Stromal cell of bone marrow (primary cell): Measurements from ENCODE around the gene LMO7.
A peak's percentile ranks its signal among the peaks of the same experiment; 100 is the strongest.

ENCODE experiments used
- DNase-seq: peaks from one replicate; pipeline ENCODE4 v3.0.0-alpha.2; 2012; ENCODE audit warnings: low read depth

Gene LMO7

DNA sequence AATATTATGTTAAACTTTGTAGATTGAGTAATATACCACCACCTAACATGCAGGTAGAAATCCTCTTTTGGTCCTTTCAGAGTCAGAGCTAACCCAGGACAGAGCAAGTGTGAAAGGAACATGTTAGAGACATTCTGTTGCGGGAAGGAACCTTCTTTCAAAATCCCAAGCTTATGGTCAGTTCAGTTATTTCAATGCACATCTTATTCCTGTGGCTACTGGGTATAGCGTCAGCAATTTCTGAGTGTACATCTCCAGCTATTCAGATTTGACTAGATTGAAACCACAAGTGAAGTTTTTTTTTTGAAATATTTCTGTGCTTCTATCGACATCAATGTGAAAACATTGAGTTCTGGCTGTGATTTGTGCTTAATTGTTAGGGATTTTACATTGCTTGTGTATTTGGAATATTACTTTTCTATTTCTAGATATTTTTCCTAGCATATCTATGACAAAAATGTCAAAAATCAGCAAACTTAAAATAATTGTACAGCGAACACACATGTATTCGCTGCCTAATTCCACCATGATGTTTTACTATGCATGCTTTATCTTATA, 165.3 kb downstream of the LMO7 start:
- DNase-seq = no peak

DNA sequence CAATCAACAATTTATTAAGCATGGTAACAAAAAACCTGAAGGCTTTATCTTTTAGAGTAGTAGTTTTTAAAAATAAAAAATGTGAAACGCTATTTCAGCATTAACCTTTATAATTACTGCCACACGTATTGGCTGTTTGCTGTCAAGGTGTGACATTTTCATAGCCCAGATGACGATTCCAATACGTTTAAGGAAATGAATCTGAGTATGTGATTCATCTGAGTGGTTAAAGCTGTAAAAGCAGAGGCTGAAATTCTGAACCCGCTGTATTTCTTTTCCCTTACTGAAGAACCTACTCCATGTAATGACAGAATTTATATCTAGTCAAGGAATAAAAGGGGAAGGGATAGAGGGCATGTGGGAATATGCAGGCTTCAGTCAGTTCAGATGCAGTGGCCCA, 166.0 kb downstream of the LMO7 start:
- no peak for DNase-seq

GRCh38 chr13:75803164-75803611, 167.1 kb downstream of the LMO7 start:
- no peak for DNase-seq

DNA sequence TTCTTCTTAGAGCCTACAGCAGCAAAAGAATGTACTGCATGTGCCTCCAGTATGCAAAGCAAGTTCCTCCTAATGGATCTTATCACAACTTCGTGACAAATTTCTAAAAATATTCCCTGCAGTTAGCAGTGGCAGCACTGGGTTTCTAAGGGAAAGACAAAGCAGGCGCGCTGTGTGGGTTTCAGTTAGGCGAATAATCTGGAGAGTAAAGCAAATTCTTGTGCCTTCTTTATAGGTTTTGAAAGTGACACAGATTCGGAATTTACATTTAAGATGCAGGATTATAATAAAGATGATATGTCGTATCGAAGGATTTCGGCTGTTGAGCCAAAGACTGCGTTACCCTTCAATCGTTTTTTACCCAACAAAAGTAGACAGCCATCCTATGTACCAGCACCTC, 167.9 kb downstream of the LMO7 start:
- DNase-seq = no peak

GRCh38 chr13:75804605-75805004, 168.5 kb downstream of the LMO7 start:
- DNase-seq = no peak

- DNase-seq = no peak
Measured at GRCh38 chr13:75806117-75806516, 170.0 kb downstream of the LMO7 start.

DNA sequence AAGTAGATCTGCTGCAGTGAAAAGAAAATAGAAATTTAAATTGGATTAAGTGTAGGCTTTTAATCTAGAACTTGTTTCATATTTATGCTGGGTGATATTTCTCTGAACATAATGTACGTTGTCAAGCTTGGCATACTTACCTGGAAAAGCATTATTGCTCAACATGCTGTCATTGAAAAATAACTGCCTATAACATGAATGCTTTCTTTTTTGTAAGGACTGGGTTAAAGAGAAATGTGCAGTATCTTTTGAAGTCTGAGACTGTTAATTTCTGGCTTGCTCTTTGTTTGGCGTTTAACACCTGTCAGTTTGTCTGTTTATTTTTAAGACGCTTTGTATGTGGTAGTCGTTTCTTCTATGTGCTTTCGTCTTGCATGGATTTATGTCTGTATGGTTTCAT, 175.2 kb downstream of the LMO7 start:
- DNase-seq = no peak

- DNase-seq = no peak
Measured at GRCh38 chr13:75811841-75812240, 175.7 kb downstream of the LMO7 start.

DNA sequence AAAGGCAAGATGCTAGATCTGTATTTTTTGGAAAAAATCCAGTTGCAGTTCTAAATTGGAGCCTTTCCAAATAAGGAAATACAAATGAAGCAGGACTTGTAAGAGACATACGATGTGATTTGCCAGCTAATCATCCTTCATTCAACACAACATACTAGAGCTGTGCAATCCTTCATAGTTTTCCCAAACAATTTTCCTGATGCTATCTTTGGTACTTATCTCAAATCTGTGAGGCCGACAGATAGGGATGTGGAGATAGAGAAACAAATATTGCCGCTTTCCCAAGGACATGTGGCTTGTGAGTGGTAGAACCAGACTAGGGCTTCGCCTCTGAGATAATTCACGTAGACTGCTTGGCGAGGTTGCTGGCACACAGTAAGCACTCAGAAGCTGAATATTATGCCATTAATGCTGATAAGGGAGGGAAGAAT, 176.6 kb downstream of the LMO7 start:
- no peak for DNase-seq

GRCh38 chr13:75813323-75813722, 177.2 kb downstream of the LMO7 start:
- DNase-seq = no peak

DNA sequence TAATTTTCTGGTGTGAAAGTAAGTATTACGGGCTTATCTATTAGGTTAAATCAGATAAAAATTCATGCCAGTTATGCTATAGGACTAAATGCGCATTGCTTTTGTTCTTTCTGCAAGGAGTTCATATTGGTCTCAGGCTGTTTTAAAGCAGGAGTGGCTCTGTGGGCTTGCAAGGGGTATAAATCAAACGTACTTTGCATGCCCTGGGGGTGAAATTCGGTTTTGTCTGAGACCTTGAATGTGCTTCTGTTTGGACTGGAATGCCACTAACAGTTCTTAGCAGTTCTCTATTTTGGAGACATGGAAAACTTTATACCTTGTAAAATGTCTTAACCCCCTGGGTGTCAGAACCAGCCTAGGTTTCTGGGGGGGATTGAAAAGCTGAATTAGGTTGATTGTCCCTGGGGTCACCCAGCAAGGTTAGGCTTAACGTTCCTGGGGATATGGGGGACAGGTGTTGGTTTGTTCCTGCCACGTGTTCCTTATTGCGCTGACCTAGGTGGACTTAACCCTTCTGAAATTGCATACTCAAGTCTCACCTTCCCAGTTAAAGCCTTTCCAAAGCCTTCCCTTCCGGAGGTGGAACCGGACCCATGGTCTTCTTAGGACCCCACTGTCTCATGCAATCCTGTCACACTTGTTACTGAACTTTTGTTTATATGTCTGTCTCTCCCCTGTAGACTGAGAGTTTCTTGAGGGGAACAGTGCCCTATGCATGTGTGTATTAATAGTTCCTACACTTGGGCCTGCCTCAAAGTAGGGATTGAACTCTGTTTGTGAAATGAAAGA, 182.2 kb downstream of the LMO7 start:
- no peak for DNase-seq

DNA sequence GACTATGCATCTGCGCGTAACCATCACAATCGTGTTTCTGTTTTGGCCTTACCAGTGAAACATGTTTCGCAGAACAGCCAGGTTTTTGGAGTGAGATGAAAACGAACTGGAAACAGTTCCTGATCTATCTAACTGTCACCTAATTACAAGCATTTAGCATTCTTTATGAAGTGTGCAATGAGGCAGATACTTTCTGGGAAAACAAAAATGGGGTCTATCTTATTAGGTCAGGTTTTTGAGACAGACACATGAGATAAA, 182.8 kb downstream of the LMO7 start:
- no peak for DNase-seq

GRCh38 chr13:75825161-75825560, 189.0 kb downstream of the LMO7 start:
- no peak for DNase-seq

DNA sequence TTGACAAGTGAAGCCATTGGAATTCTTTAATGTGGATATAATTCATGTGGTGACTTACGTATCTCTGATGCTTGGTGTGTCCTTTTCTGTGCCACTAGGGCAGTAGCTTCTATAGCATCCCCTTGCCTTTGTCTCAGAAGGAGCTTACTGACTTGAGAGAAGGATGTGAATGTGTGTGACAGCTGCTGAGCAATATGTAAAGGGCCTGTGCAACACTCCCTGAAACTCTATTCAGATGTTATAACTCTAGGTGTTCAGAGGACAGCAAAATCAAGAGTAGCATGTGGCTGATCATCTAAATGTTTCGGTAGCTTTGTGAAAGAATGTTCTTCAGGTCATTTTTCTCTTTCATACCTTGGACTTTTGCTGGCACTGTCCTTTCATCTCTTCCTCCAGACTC, 189.5 kb downstream of the LMO7 start:
- no peak for DNase-seq

DNA sequence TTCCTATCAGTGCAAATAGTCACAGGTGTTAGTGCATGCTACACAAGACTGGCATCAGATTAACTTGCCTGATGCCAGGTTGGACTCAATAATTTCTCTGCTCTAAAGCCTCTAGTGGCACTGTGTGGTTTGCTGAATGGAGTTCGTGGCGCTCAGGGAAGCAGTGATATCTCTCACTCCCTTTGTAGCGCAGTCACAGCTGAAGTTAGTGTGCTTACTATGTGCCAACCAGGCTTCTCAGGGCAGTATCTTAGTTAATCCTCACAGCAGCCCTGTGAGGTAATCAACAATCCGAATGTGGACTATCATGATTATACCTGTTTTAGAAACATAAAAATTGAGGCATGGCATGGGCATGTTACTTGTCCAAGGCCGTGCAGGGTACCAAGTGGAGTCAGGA, 190.3 kb downstream of the LMO7 start:
- DNase-seq = no peak

DNA sequence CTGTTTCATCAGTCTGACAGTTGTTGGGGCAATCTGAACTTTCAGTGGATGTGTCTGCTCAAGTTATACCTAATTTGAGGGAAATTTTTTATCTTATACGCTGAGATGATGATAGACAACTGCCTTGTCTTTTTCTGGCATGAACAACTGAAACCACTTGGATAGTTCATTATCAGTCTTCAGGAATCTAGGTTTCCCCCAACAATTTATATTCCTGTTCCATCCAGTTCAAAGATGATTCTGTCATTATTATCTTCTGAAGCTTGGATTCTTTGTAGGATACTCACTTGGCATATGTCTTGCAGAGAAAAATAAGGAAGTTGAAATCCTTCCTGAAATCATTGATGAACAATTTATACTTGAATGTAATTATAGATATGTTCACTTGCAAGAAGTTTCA, 193.7 kb downstream of the LMO7 start:
- DNase-seq = no peak

DNA sequence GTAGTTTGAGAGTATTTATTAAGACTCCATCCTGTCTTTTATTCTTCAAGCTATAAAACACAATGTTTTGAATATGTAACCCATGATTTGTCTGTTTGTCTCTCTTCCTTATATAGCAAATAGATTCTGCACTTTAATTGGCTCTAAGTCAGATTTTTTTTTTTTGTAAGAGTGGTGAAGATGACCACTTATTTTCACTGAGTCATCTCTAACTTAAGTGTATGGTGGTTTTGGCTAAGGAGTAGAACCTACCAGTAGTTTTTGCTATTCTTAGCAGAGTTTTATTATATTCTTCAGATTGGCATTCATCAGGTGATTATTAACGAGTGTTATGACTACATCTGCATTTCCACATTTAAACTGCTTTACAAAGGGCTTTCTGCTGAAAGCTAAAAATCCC, 194.7 kb downstream of the LMO7 start:
- DNase-seq = peak; percentile 73

DNA sequence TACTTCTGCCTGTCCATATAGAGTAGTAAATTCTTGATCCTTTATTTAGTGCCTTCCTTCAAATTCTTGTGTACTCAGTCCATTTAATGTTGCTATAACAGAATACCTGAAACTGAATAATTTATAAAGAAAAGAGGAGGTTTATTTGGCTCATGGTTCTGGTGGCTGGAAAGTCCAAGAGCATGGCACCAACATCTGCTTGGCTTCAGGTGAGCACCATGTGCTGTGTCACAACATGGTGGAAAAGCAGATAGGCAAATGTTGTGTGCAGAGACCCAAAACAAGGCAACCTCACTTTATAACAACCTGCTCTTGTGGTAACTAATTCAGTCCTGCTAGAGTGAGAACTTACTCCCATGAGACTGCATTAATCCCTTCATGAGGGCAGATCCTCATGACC, 195.3 kb downstream of the LMO7 start:
- no peak for DNase-seq

DNA sequence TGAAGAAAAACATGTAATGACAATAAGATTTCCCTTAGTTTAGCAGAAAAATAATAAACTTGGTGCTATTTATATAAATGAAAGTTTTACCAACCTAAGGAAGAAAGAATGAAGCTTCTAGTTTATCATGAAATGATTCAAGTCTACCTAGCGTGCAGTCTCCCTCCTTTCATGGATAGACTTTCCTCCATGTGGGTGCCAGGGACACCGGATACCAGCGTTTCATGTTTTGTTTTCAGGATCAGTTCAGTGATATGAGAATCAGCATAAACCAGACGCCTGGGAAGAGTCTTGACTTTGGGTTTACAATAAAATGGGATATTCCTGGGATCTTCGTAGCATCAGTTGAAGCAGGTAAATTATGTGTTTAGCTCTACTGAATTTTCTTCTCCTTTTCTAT, 196.7 kb downstream of the LMO7 start:
- no peak for DNase-seq

- DNase-seq = no peak
Measured at GRCh38 chr13:75836441-75836840, 200.3 kb downstream of the LMO7 start.

DNA sequence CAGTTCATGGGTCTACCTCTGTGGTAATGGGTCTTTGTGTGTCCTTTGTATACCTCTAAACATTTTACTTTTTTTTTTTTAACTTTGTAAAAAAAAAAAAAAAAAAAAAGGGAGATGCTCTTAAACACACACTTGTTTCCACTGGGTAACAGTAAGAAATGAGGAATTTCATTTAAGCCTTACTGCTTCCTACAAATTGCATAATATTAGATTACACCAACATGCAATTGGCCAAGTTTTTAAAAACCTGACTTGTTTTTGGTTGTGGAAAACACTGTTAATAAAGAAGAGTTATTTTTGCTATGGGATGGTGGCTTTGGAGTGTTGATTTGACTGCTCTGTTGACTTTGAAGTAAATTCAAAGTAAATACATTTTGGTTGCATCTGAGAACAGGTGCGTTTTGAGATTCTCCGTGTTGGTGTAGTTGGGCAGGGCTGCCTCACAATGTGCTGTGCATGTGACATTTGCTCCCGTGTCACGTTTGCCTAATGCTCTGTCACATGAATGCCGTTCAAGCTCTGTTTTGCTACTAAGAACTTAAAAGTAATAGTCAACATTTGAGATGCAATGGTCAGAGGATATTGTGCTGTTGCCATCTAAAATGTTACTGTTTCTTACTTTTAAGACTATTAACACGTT, 202.4 kb downstream of the LMO7 start:
- no peak for DNase-seq

DNA sequence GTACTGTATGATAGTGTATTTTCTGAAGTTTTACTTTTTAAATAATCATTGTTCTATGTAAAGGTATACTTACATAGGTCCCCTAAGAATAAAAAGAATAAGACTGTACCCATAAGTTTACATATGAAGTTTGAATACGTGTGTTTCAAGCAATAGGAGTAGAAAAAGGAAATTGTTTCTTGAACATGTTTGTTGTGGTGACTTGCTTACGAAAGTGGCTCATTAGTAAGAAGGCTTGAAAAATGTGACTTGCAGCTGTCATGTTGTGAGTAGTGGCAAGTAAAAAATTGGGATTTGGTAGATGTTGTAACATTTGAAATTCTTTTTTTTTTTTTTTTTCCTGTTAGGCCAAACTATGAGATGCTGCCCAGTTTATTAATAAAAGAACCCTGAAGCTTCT, 203.3 kb downstream of the LMO7 start:
- DNase-seq = no peak

- DNase-seq = no peak
Measured at GRCh38 chr13:75841905-75842304, 205.8 kb downstream of the LMO7 start.

GRCh38 chr13:75843074-75843473, 206.9 kb downstream of the LMO7 start:
- no peak for DNase-seq
